Gastrocnemius medialis (tissue), 4 donors: ENCODE measurements around the gene PACSIN1. TPM values are rescaled to one million over a fixed set of nuclear protein-coding genes. Genes with fewer than 3 reads are reported as not detected.

Experiments
- ATAC-seq, 2 donors: fragments of 150-250 bp; one replicate each; pipeline ENCODE4 v1.9.1; 2016
- DNase-seq, 2 donors: peaks; one replicate each; pipeline ENCODE4 v3.0.0-alpha.2; 2019
- H3K27ac ChIP-seq, 4 donors: fragments of 200-600 bp; sonication (generic); 1 replicate in 1 of 4; 2 replicates in 3 of 4; pipeline ENCODE4 v1.5.1; 2016 to 2018; ENCODE audit warnings: mild to moderate bottlenecking in 2 of 4, moderate library complexity in 1 of 4
- H3K27me3 ChIP-seq, 3 donors: fragments of 200-600 bp; sonication (generic) in 2 of 3; 1 replicate in 1 of 3; 2 replicates in 2 of 3; pipeline versions ENCODE4 v1.5.1 to v1.6.0; 2016 to 2019; ENCODE audit warnings: mild to moderate bottlenecking in 1 of 3, moderate library complexity in 1 of 3
- H3K36me3 ChIP-seq, 2 donors: fragments of 200-600 bp; sonication (generic) in 1 of 2; one replicate each; pipeline ENCODE4 v1.5.1; 2017 to 2018
- H3K4me1 ChIP-seq, 2 donors: fragments of 200-600 bp; sonication (generic) in 1 of 2; one replicate each; pipeline ENCODE4 v1.5.1; 2016 to 2017; ENCODE audit warnings: mild to moderate bottlenecking in 2 of 2
- H3K4me3 ChIP-seq, 4 donors: fragments of 200-600 bp; sonication (generic) in 3 of 4; 1 replicate in 1 of 4; 2 replicates in 3 of 4; pipeline ENCODE4 v1.5.1; 2016 to 2019; ENCODE audit warnings: mild to moderate bottlenecking in 2 of 4
- H3K9me3 ChIP-seq, 3 donors: fragments of 200-600 bp; sonication (generic) in 2 of 3; 1 replicate in 1 of 3; 2 replicates in 2 of 3; pipeline ENCODE4 v1.5.1; 2016 to 2019
- POLR2A ChIP-seq, 2 donors: fragments of 450-650 bp; IDR thresholded peaks; one replicate each; pipeline ENCODE4 v1.6.1; 2017; ENCODE audit warnings: antibody characterized with exemption in 2 of 2, mild to moderate bottlenecking in 2 of 2, moderate library complexity in 2 of 2
- in situ Hi-C, 4 donors: fragments of 200-750 bp; cut with MboI; loops; one replicate each; pipeline versions ENCODE4 v1.15.0 to v1.8.0; 2017; ENCODE audit warnings: low sequenced_read_pairs in 4 of 4
- intact Hi-C: fragments of 100-400 bp; cut with DNase I; formaldehyde crosslinking; loops from one replicate; pipeline ENCODE4 v1.15.1; 2023; ENCODE audit warnings: low total_unique reads
- total RNA-seq, 4 donors: library from RNA; depleted of rRNA; stranded (reverse); fragments of >200 nt; gene quantifications; one replicate each; pipeline versions ENCODE4 v1.1.0 to v1.2.3, GENCODE V29; 2016
- TF ChIP-seq, protein P1 (sequence below), 5 experiments: fragments of 450-650 bp in 3 of 5; fragments of 200-600 bp in 2 of 5; sonication (generic) in 2 of 5; IDR thresholded peaks in 4 of 5; conservative IDR thresholded peaks in 1 of 5; 1 replicate in 4 of 5; 2 replicates in 1 of 5; pipeline ENCODE4 v1.5.1; 2016 to 2019; ENCODE audit warnings: antibody characterized with exemption in 5 of 5, mild to moderate bottlenecking in 3 of 5, moderate library complexity in 3 of 5

PACSIN1 gene, protein sequence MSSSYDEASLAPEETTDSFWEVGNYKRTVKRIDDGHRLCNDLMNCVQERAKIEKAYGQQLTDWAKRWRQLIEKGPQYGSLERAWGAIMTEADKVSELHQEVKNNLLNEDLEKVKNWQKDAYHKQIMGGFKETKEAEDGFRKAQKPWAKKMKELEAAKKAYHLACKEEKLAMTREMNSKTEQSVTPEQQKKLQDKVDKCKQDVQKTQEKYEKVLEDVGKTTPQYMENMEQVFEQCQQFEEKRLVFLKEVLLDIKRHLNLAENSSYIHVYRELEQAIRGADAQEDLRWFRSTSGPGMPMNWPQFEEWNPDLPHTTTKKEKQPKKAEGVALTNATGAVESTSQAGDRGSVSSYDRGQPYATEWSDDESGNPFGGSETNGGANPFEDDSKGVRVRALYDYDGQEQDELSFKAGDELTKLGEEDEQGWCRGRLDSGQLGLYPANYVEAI
- total RNA-seq: not detected

DNA sequence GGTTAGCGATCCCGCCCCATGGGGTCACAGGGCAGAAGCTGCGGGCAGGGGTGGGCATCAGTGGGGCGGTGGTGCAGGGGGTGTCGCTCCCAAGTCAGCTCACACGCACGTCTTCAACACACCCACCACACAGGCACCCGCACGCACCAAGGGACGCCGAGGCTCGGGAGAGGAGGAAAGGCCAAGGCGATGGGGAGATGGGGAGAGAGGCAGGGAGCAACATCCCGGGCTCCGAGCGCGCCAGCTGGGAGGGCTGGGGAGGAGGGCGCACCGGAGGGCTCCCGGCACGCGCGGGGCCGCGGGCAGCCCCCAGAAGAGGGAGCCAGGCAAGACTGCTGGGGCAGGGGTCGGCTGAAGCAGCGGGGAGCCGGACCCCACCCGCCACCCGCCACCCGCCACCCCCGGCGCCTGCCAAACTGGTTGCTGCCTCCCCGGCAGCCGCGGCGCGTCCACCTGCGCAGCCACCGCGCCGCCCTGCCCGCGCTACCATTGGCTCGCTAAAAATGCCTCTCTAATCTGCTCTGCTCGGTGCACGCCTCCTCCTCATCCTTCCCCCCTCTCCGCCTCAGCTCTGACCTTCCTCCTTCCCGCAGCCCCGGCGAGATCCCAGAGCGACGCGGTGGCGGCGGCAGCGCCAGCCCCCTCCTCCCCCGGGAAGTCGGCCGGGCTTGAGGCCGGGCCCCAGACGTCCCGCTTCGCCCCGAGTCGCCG lies at the start of gene PACSIN1:
TSS of gene PACSIN1 (plus strand) at position 546 of the 711 bp plus-strand sequence. CDS start 60,230 bp downstream, outside the sequence.
- ATAC-seq (no peak), DNase-seq (no peak)
- H3K27me3 ChIP-seq: peaks cover 11 to 21% (median 21%) of the 10 kb centered on the region in 3 donors
- in situ Hi-C loops (loop anchor here in 1 of 4 donors (25.0 kb wide), 1 partner anchor 147 kb away; no protein-coding TSS in a partner anchor), intact Hi-C loops (no loop called here)
- no peaks in the 10 kb centered on the region for H3K9me3 ChIP-seq
- H3K4me3 ChIP-seq: peak within 1 kb of the TSS; percentile 38 to 47 (median 42)
- H3K27ac ChIP-seq: no peak within 1 kb of the TSS
- H3K36me3 ChIP-seq: no peaks in the 10 kb centered on the region
- TF ChIP-seq POLR2A (IDR thresholded peaks at IDR 0.05): no peak
- TF ChIP-seq, protein P1, sequence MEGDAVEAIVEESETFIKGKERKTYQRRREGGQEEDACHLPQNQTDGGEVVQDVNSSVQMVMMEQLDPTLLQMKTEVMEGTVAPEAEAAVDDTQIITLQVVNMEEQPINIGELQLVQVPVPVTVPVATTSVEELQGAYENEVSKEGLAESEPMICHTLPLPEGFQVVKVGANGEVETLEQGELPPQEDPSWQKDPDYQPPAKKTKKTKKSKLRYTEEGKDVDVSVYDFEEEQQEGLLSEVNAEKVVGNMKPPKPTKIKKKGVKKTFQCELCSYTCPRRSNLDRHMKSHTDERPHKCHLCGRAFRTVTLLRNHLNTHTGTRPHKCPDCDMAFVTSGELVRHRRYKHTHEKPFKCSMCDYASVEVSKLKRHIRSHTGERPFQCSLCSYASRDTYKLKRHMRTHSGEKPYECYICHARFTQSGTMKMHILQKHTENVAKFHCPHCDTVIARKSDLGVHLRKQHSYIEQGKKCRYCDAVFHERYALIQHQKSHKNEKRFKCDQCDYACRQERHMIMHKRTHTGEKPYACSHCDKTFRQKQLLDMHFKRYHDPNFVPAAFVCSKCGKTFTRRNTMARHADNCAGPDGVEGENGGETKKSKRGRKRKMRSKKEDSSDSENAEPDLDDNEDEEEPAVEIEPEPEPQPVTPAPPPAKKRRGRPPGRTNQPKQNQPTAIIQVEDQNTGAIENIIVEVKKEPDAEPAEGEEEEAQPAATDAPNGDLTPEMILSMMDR (IDR thresholded peaks at IDR 0.05 in 4 of 5, conservative IDR thresholded peaks at IDR 0.05 in 1 of 5): no peak
- peaks cover 0 to 4% of the 10 kb centered on the region in 2 donors for H3K4me1 ChIP-seq

DNA sequence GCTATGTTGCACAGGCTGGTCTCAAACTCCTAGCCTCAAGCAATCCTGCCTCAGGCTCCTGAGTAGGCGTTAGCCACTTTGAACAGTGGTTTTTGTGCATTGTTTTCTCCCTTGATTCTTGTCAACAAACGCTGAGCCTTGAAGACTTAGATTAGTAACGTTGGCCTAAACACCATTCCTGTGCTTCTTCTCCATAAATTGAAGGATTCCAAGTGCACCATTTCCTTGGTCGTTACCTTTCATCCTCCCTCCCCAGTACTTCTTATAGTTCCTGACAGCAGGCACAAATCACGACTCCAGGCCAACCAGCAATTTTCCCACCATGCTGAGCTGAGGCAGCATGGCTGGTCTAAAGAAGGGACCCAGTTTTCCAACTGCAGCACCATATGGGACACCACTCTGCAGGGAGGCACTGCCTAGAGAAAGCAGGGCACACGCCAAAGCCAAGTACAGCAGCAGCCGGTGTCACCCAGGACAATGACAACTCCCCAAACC lies 49.0 kb upstream of the PACSIN1 start:
- Histone ChIP-seq H3K4me3 (no peak overlapping the region), H3K27ac (no peak overlapping the region), H3K4me1 (peaks cover 7 to 10% of the 10 kb centered on the region in 2 donors), H3K36me3 (peaks cover 0 to 52% of the 10 kb centered on the region in 2 donors), H3K9me3 (no peaks in the 10 kb centered on the region), H3K27me3 (no peaks in the 10 kb centered on the region)
- intact Hi-C loops (no loop called here), in situ Hi-C loops (loop anchor here in 3 of 4 donors (5.0 to 10.0 kb wide), 3 partner anchors 165 to 225 kb away; no protein-coding TSS in a partner anchor)
- ATAC-seq: no peak
- TF ChIP-seq, protein P1 (IDR thresholded peaks at IDR 0.05 in 4 of 5, conservative IDR thresholded peaks at IDR 0.05 in 1 of 5): no peak
- TF ChIP-seq POLR2A (IDR thresholded peaks at IDR 0.05): no peak
- no peak for DNase-seq

DNA sequence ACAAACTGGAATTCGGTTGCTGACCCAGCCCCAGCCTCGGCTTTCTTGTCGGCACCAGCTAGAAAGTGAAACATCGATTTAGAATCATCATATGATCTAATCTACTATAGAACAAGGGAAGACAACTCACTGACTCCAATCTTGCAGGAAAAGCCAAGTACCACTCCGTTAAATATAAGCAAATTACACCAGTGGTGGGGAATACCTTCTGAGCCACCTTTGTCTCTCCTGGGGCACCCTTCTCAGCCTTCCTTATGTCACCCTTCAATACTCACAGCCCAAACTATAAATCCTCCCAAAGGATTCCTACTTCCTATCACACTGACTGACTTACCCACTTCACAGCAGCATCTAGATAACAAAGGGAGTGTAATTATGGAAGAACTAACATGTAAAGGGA lies 47.5 kb upstream of the PACSIN1 start:
- DNase-seq: no peak
- in situ Hi-C loops (loop anchor here in 3 of 4 donors (5.0 to 10.0 kb wide), 3 partner anchors 166 to 226 kb away; no protein-coding TSS in a partner anchor), intact Hi-C loops (no loop called here)
- no peak overlapping the region for H3K27ac ChIP-seq
- ATAC-seq: no peak
- peaks cover 7 to 10% of the 10 kb centered on the region in 2 donors for H3K4me1 ChIP-seq
- H3K27me3 ChIP-seq: no peaks in the 10 kb centered on the region
- no peaks in the 10 kb centered on the region for H3K9me3 ChIP-seq
- no peak overlapping the region for H3K4me3 ChIP-seq
- TF ChIP-seq POLR2A (IDR thresholded peaks at IDR 0.05): no peak
- TF ChIP-seq, protein P1 (IDR thresholded peaks at IDR 0.05 in 4 of 5, conservative IDR thresholded peaks at IDR 0.05 in 1 of 5): no peak
- peaks cover 0 to 66% of the 10 kb centered on the region in 2 donors for H3K36me3 ChIP-seq

DNA sequence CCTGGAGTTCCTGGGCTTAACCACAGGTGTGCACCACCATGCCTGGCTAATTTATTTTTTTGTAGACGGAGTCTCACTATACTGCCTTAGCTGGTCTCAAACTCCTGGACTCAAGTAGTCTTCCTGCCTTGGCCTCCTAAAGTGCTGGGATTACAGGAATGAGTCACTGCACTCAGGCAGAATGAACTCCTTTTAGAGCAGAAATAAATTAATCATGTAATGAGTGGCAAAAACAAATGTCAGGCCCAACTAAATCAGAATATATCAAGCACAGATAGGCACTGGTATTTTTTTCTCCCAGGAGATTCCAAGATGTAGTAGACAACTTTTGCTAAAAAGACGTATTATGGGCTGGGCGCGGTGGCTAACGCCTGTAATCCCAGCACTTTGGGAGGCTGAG lies 42.6 kb upstream of the PACSIN1 start:
- H3K4me1 ChIP-seq: peaks cover 11 to 14% of the 10 kb centered on the region in 2 donors
- H3K27me3 ChIP-seq: no peaks in the 10 kb centered on the region
- intact Hi-C loops (no loop called here), in situ Hi-C loops (no loop called here)
- no peaks in the 10 kb centered on the region for H3K9me3 ChIP-seq
- H3K27ac ChIP-seq: peak overlapping the region in 1 of 4 donors; percentile 15
- TF ChIP-seq, protein P1 (IDR thresholded peaks at IDR 0.05 in 4 of 5, conservative IDR thresholded peaks at IDR 0.05 in 1 of 5): no peak
- no peak for TF ChIP-seq POLR2A (IDR thresholded peaks at IDR 0.05)
- peaks cover 3 to 68% of the 10 kb centered on the region in 2 donors for H3K36me3 ChIP-seq
- H3K4me3 ChIP-seq: no peak overlapping the region
- ATAC-seq (no peak), DNase-seq (no peak)
